Measurements from ENCODE around the gene PDE4A. TPM values are rescaled to one million over a fixed set of nuclear protein-coding genes. Genes with fewer than 3 reads are reported as not detected.

The PDE4A gene
- total and polyA plus RNA-seq, 2 of the 8 experiments (the other 6 are each of a cell fraction or from before 2014, with no cell fraction given), result 2.0 to 4.4 TPM

- peak; percentile 40 to 78 (median 41) for TF ChIP-seq CTCF (IDR thresholded peaks at IDR 0.05; ENCODE audit: control extremely low read depth in 1 of 3, insufficient read depth in 1 of 3, low read depth in 1 of 3, low read length in 3 of 3)
- TF ChIP-seq TEAD4 (IDR thresholded peaks at IDR 0.05; ENCODE audit: low read depth, low read length), result peak; percentile 78; the same call in 1 of the 2 replicates
- no peak for TF ChIP-seq NRF1 (IDR thresholded peaks at IDR 0.05; ENCODE audit: low read depth, low read length)
- peak; percentile 20 for TF ChIP-seq TAF7 (optimal IDR thresholded peaks at IDR 0.05; ENCODE audit: borderline replicate concordance, low read depth, low read length)
- TF ChIP-seq MAX (IDR thresholded peaks at IDR 0.05), result peak; percentile 38; the same call in 1 of the 2 replicates
- TF ChIP-seq SP4 (IDR thresholded peaks at IDR 0.05; ENCODE audit: low read length), result no peak
- no peak for TF ChIP-seq POLR2AphosphoS5 (IDR thresholded peaks at IDR 0.05; ENCODE audit: low read depth, low read length)
- TF ChIP-seq E2F6 (IDR thresholded peaks at IDR 0.05), result no peak
- no peak for TF ChIP-seq SIN3A (conservative IDR thresholded peaks at IDR 0.05 in 1 of 2, IDR thresholded peaks at IDR 0.05 in 1 of 2; ENCODE audit: low read depth in 1 of 2, low read length in 2 of 2)
- TF ChIP-seq EGR1 (IDR thresholded peaks at IDR 0.05; ENCODE audit: borderline replicate concordance, low read depth, low read length), result peak; percentile 95
- TF ChIP-seq KDM1A (IDR thresholded peaks at IDR 0.05; ENCODE audit: borderline replicate concordance, low read length), result peak; percentile 27; the same call in 1 of the 2 replicates
- TF ChIP-seq ATF2 (IDR thresholded peaks at IDR 0.05; ENCODE audit: low read length), result no peak
- TF ChIP-seq JUN (IDR thresholded peaks at IDR 0.05; ENCODE audit: low read depth, low read length), result no peak
- TF ChIP-seq SAP30 (IDR thresholded peaks at IDR 0.05; ENCODE audit: insufficient read depth, insufficient replicate concordance, low read length), result no peak
- TF ChIP-seq USF2 (IDR thresholded peaks at IDR 0.05; ENCODE audit: low read length), result no peak
- no peak for TF ChIP-seq TCF12 (IDR thresholded peaks at IDR 0.05; ENCODE audit: low read depth, low read length)
- 0 out of 2 replicates have a peak, but pooled peaks have one; percentile 4 for TF ChIP-seq TBP (IDR thresholded peaks at IDR 0.05; ENCODE audit: low read depth, low read length)
Measured at GRCh38 chr19:10420444-10421239, at the start of gene PDE4A (continued).

All from H1 (cell line).